Calu3 (cell line): ENCODE data around the gene CAMKV. TPM values are rescaled to one million over a fixed set of nuclear protein-coding genes. Genes with fewer than 3 reads are reported as not detected.

Experiments
- BruUV-seq: library from RNA; stranded (reverse); fragments of 400-500 nt; replicated peaks from 2 replicates; lab custom pipeline; 2021; lab: Mats Ljungman, UMichigan
- CTCF ChIA-PET: fragments of 300-600 bp; sonication (Branson Sonifier 250); formaldehyde crosslinking; loops from one replicate; lab custom pipeline; 2022; ENCODE audit warnings: antibody characterized with exemption; lab: Charles Lee
- DNase-seq: peaks from one replicate; pipeline ENCODE4 v3.0.0; 2022
- H3K27ac Mint-ChIP-seq: one replicate; pipeline ENCODE4 v1.8.0; 2022; ENCODE audit warnings: mixed read lengths; ENCODE audit not compliant: unreplicated experiment
- H3K27me3 Mint-ChIP-seq: one replicate; pipeline ENCODE4 v1.8.0; 2022; ENCODE audit warnings: mixed read lengths; ENCODE audit not compliant: unreplicated experiment
- H3K36me3 Mint-ChIP-seq: one replicate; pipeline ENCODE4 v1.8.0; 2022; ENCODE audit warnings: mild to moderate bottlenecking, moderate library complexity, mixed read lengths; ENCODE audit not compliant: insufficient read depth, unreplicated experiment
- H3K4me1 Mint-ChIP-seq: one replicate; pipeline ENCODE4 v1.8.0; 2022; ENCODE audit warnings: mild to moderate bottlenecking, low read depth, mixed read lengths; ENCODE audit not compliant: unreplicated experiment
- H3K4me3 Mint-ChIP-seq: one replicate; pipeline ENCODE4 v1.8.0; 2022; ENCODE audit warnings: mild to moderate bottlenecking, low read depth, moderate library complexity, mixed read lengths; ENCODE audit not compliant: unreplicated experiment
- H3K9me3 Mint-ChIP-seq: one replicate; pipeline ENCODE4 v1.8.0; 2022; ENCODE audit warnings: low read depth, mixed read lengths; ENCODE audit not compliant: unreplicated experiment
- intact Hi-C: fragments of 100-400 bp; cut with micrococcal nuclease; formaldehyde crosslinking; loops from one replicate; pipeline ENCODE4 v1.10.0; 2022; ENCODE audit not compliant: unreplicated experiment
- total RNA-seq: library from RNA; stranded (reverse); gene quantifications from 2 replicates; pipeline ENCODE4 v1.2.3, GENCODE V29; 2022
- TF ChIP-seq, protein P1 (sequence below): fragments of 200-600 bp; IDR thresholded peaks from one replicate; pipeline ENCODE4 v1.8.0; 2022; ENCODE audit warnings: antibody characterized with exemption; ENCODE audit not compliant: unreplicated experiment

Gene CAMKV
- total RNA-seq, 1 experiment from 2014 or later: 0.38 TPM

GRCh38 chr3:49889296-49889695, 19.6 kb upstream of the CAMKV start:
- Mint-ChIP-seq H3K36me3 (peaks cover 36% of the 10 kb centered on the region), H3K27me3 (no peaks in the 10 kb centered on the region), H3K27ac (no peak overlapping the region), H3K4me1 (no peaks in the 10 kb centered on the region), H3K4me3 (no peak overlapping the region), H3K9me3 (no peaks in the 10 kb centered on the region)
- intact Hi-C loops: no loop called here
- DNase-seq: no peak
- TF ChIP-seq, protein P1, sequence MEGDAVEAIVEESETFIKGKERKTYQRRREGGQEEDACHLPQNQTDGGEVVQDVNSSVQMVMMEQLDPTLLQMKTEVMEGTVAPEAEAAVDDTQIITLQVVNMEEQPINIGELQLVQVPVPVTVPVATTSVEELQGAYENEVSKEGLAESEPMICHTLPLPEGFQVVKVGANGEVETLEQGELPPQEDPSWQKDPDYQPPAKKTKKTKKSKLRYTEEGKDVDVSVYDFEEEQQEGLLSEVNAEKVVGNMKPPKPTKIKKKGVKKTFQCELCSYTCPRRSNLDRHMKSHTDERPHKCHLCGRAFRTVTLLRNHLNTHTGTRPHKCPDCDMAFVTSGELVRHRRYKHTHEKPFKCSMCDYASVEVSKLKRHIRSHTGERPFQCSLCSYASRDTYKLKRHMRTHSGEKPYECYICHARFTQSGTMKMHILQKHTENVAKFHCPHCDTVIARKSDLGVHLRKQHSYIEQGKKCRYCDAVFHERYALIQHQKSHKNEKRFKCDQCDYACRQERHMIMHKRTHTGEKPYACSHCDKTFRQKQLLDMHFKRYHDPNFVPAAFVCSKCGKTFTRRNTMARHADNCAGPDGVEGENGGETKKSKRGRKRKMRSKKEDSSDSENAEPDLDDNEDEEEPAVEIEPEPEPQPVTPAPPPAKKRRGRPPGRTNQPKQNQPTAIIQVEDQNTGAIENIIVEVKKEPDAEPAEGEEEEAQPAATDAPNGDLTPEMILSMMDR: no peak
- CTCF ChIA-PET: interaction anchor here (0.6 kb wide), 1 partner anchor 33 kb away, joined by 3 read pairs; no protein-coding TSS in a partner anchor
- BruUV-seq: no TSS peak

- peaks cover 54% of the 10 kb centered on the region for H3K36me3 Mint-ChIP-seq
- no TSS peak for BruUV-seq
- no peaks in the 10 kb centered on the region for H3K27me3 Mint-ChIP-seq
- H3K4me3 Mint-ChIP-seq: no peak overlapping the region
- H3K27ac Mint-ChIP-seq: no peak overlapping the region
- H3K4me1 Mint-ChIP-seq: no peaks in the 10 kb centered on the region
- CTCF ChIA-PET: no interaction called here
- intact Hi-C loops: no loop called here
- H3K9me3 Mint-ChIP-seq: peaks cover 2% of the 10 kb centered on the region
- DNase-seq: no peak
- TF ChIP-seq, protein P1: no peak
Measured at GRCh38 chr3:49886922-49887265, 17.2 kb upstream of the CAMKV start.

GRCh38 chr3:49883998-49884397, 14.3 kb upstream of the CAMKV start:
- CTCF ChIA-PET: no interaction called here
- no TSS peak for BruUV-seq
- DNase-seq: no peak

GRCh38 chr3:49882166-49882565, 12.5 kb upstream of the CAMKV start:
- Mint-ChIP-seq H3K4me1 (no peaks in the 10 kb centered on the region), H3K4me3 (no peak overlapping the region), H3K36me3 (peaks cover 38% of the 10 kb centered on the region), H3K27me3 (no peaks in the 10 kb centered on the region), H3K9me3 (peaks cover 2% of the 10 kb centered on the region), H3K27ac (peak overlapping the region; percentile 38)
- DNase-seq: no peak
- CTCF ChIA-PET: interaction anchor here (0.6 to 0.9 kb wide), 2 partner anchors 18 to 74 kb away, joined by 3 read pairs; no protein-coding TSS in a partner anchor
- intact Hi-C loops: no loop called here
- TF ChIP-seq, protein P1: no peak
- no TSS peak for BruUV-seq

More at GRCh38 chr3:49883998-49884397, 14.3 kb upstream of the CAMKV start:
- H3K4me1 Mint-ChIP-seq: no peaks in the 10 kb centered on the region
- no peaks in the 10 kb centered on the region for H3K27me3 Mint-ChIP-seq
- no peak overlapping the region for H3K4me3 Mint-ChIP-seq
- H3K27ac Mint-ChIP-seq: no peak overlapping the region
- H3K9me3 Mint-ChIP-seq: peaks cover 2% of the 10 kb centered on the region
- TF ChIP-seq, protein P1: no peak
- intact Hi-C loops: no loop called here
- peaks cover 37% of the 10 kb centered on the region for H3K36me3 Mint-ChIP-seq
